A549 (cell line): ENCODE data around the gene TXNDC17. TPM values are rescaled to one million over a fixed set of nuclear protein-coding genes. Genes with fewer than 3 reads are reported as not detected.

Experiments used
- ATAC-seq, 2 experiments: fragments of 200-7000 bp in 1 of 2; fragments of >200 bp in 1 of 2; cut with Nextera tagmentation in 1 of 2; cut with Tn5 transposase in 1 of 2; 3 replicates each; pipeline versions ENCODE4 v1.8.0 to v1.9.1; 2018 to 2020; ENCODE audit warnings: mild to moderate bottlenecking in 1 of 2, moderate library complexity in 1 of 2
- CTCF ChIA-PET: fragments of 300-600 bp; sonication (Branson Sonifier 250); formaldehyde crosslinking; extraction: SDS; loops from one replicate; lab custom pipeline; 2021; ENCODE audit warnings: antibody characterized with exemption, inconsistent platforms; lab: Yijun Ruan, JAX
- POLR2A ChIA-PET: fragments of 350-600 bp; formaldehyde crosslinking; extraction: SDS; loops from one replicate; lab custom pipeline; 2021; ENCODE audit warnings: antibody characterized with exemption, inconsistent platforms; lab: Yijun Ruan, JAX
- DNase-seq, 2 experiments: peaks; one replicate each; pipeline versions ENCODE4 v3.0.0 to v3.0.0-alpha.2; 2011 to 2016; ENCODE audit warnings: low read depth in 1 of 2, low spot score in 1 of 2
- FAIRE-seq: peaks from 2 replicates; lab custom pipeline; 2011; peaks lifted over from hg19 to GRCh38; lab: Jason Lieb, UNC
- H3K27ac ChIP-seq, 2 experiments: fragments of >200 bp; sonication (Bioruptor Twin); formaldehyde crosslinking; 3 replicates each; pipeline ENCODE4 v1.5.1; 2016 to 2017
- H3K4me1 ChIP-seq: fragments of >200 bp; sonication (Bioruptor Twin); formaldehyde crosslinking; 3 replicates; pipeline ENCODE4 v1.6.1; 2016
- H3K4me2 ChIP-seq: fragments of >200 bp; sonication (Bioruptor Twin); formaldehyde crosslinking; 3 replicates; pipeline ENCODE4 v1.6.1; 2016
- H3K4me3 ChIP-seq: fragments of >200 bp; sonication (Bioruptor Twin); formaldehyde crosslinking; 3 replicates; pipeline ENCODE4 v1.5.1; 2016
- H3K9me3 ChIP-seq: fragments of >200 bp; sonication (Bioruptor Twin); formaldehyde crosslinking; 3 replicates; pipeline ENCODE4 v1.6.1; 2016
- CBX2 ChIP-seq: fragments of 200-600 bp; sonication (generic); IDR thresholded peaks from 2 replicates; pipeline ENCODE4 v1.6.1; 2016; ENCODE audit warnings: low read depth, mild to moderate bottlenecking, borderline replicate concordance
- CBX8 ChIP-seq: fragments of 200-600 bp; sonication (generic); IDR thresholded peaks from 2 replicates; pipeline ENCODE4 v1.6.1; 2016
- CHD2 ChIP-seq: fragments of 150-350 bp; IDR thresholded peaks from 2 replicates; pipeline ENCODE4 v1.6.1; 2014; ENCODE audit warnings: low read length; ENCODE audit not compliant: partially characterized antibody
- EHF ChIP-seq: fragments of 250-450 bp; sonication (Bioruptor Pico); IDR thresholded peaks from 2 replicates; pipeline ENCODE4 v1.5.0; 2020; ENCODE audit warnings: mild to moderate bottlenecking
- FOSL2 ChIP-seq, 2 experiments: fragments of 450-650 bp in 1 of 2; fragments of >200 bp in 1 of 2; sonication (Bioruptor Twin) in 1 of 2; formaldehyde crosslinking; IDR thresholded peaks; 2 replicates each; pipeline versions ENCODE4 v1.5.0 to v1.6.1; 2016 to 2020; ENCODE audit warnings: mild to moderate bottlenecking in 1 of 2, moderate library complexity in 1 of 2
- FOXS1 ChIP-seq: fragments of 250-450 bp; sonication (Bioruptor Pico); IDR thresholded peaks from 2 replicates; pipeline ENCODE4 v1.5.0; 2020; ENCODE audit warnings: mild to moderate bottlenecking, moderate library complexity
- GATA3 ChIP-seq: IDR thresholded peaks from 2 replicates; pipeline ENCODE4 v1.6.1; 2012; ENCODE audit warnings: borderline replicate concordance
- HOXA7 ChIP-seq: fragments of 250-450 bp; sonication (Bioruptor Pico); IDR thresholded peaks from 2 replicates; pipeline ENCODE4 v1.5.0; 2020; ENCODE audit warnings: mild to moderate bottlenecking, moderate library complexity
- HOXB13 ChIP-seq: fragments of 250-450 bp; sonication (Bioruptor Pico); IDR thresholded peaks from 2 replicates; pipeline ENCODE4 v1.5.0; 2020; ENCODE audit warnings: low read depth, mild to moderate bottlenecking, moderate library complexity
- JUN ChIP-seq, 2 experiments: fragments of >200 bp; sonication (Bioruptor Twin); formaldehyde crosslinking; IDR thresholded peaks; 2 replicates in 1 of 2; 3 replicates in 1 of 2; pipeline ENCODE4 v1.6.1; 2016 to 2017
- KDM1A ChIP-seq: fragments of 200-600 bp; sonication (generic); IDR thresholded peaks from 2 replicates; pipeline ENCODE4 v1.6.1; 2016; ENCODE audit warnings: low read depth, mild to moderate bottlenecking
- KDM5A ChIP-seq: fragments of 200-600 bp; sonication (generic); IDR thresholded peaks from 2 replicates; pipeline ENCODE4 v1.6.1; 2016; ENCODE audit warnings: antibody characterized with exemption, mild to moderate bottlenecking
- MYC ChIP-seq: IDR thresholded peaks from 2 replicates; pipeline ENCODE4 v1.6.1; 2012; ENCODE audit warnings: mild to moderate bottlenecking, inconsistent platforms, low read length, improper control_type of control experiment, borderline replicate concordance
- NFE2L2 ChIP-seq: fragments of 150-350 bp; conservative IDR thresholded peaks from 2 replicates; pipeline ENCODE4 v1.6.1; 2014; ENCODE audit warnings: low read length
- PHF8 ChIP-seq: fragments of 200-600 bp; sonication (generic); IDR thresholded peaks from 2 replicates; pipeline ENCODE4 v1.6.1; 2016; ENCODE audit warnings: low read depth, mild to moderate bottlenecking, antibody characterized with exemption, moderate library complexity, borderline replicate concordance
- POLR2AphosphoS2 ChIP-seq: conservative IDR thresholded peaks from 2 replicates; pipeline ENCODE4 v1.6.1; 2012; ENCODE audit warnings: low read length, improper control_type of control experiment, inconsistent platforms
- RAD21 ChIP-seq, 2 experiments: fragments of >200 bp in 1 of 2; sonication (Bioruptor Twin) in 1 of 2; formaldehyde crosslinking in 1 of 2; IDR thresholded peaks in 1 of 2; conservative IDR thresholded peaks in 1 of 2; 2 replicates in 1 of 2; 3 replicates in 1 of 2; pipeline ENCODE4 v1.6.1; 2012 to 2018; ENCODE audit warnings: inconsistent platforms in 1 of 2
- RARB ChIP-seq: fragments of 250-450 bp; sonication (Bioruptor Pico); IDR thresholded peaks from 2 replicates; pipeline ENCODE4 v1.8.0; 2021; ENCODE audit warnings: mild to moderate bottlenecking, moderate library complexity
- RCOR1 ChIP-seq: fragments of 150-350 bp; IDR thresholded peaks from 2 replicates; pipeline ENCODE4 v1.6.1; 2014; ENCODE audit warnings: antibody characterized with exemption, low read length, low read depth
- RFX5 ChIP-seq: fragments of 450-650 bp; IDR thresholded peaks from 2 replicates; pipeline ENCODE4 v1.7.1; 2014; ENCODE audit warnings: antibody characterized with exemption, mild to moderate bottlenecking, moderate library complexity
- SMC3 ChIP-seq: fragments of >200 bp; sonication (Bioruptor Twin); formaldehyde crosslinking; IDR thresholded peaks from 3 replicates; pipeline ENCODE4 v1.6.1; 2018; ENCODE audit warnings: inconsistent platforms
- TFCP2L1 ChIP-seq: fragments of 250-450 bp; sonication (Bioruptor Pico); IDR thresholded peaks from 2 replicates; pipeline ENCODE4 v1.5.0; 2021; ENCODE audit warnings: mild to moderate bottlenecking
- ZC3H11A ChIP-seq: fragments of 450-650 bp; IDR thresholded peaks from 2 replicates; pipeline ENCODE4 v1.6.1; 2014; ENCODE audit warnings: antibody characterized with exemption, mild to moderate bottlenecking
- ZFP36 ChIP-seq: fragments of 450-650 bp; IDR thresholded peaks from 2 replicates; pipeline ENCODE4 v1.6.1; 2014; ENCODE audit warnings: borderline replicate concordance; ENCODE audit not compliant: partially characterized antibody
- WGBS: methylation state at CpG from one replicate; pipeline ENCODE4 v1.1.6; 2017; ENCODE audit errors: missing lambda C conversion rate; 5-methylcytosine and 5-hydroxymethylcytosine counted together
- polyA plus RNA-seq, 4 experiments: library from polyadenylated mRNA; depleted of rRNA in 3 of 4; stranded (reverse); fragments of >200 nt; fragmentation: RNase III in 1 of 4; extraction: RNeasy Plus Mini Kit Qiagen cat#74134 plus additional on column Dnase treatment in 1 of 4; gene quantifications; 2 replicates in 3 of 4; 3 replicates in 1 of 4; pipeline ENCODE4 v1.2.3, GENCODE V29; 2011 to 2017
- TF ChIP-seq, protein P1 (sequence below): fragments of 250-450 bp; sonication (Bioruptor Pico); IDR thresholded peaks from 2 replicates; pipeline ENCODE4 v1.5.0; 2020; ENCODE audit warnings: low read depth, mild to moderate bottlenecking, moderate library complexity
- TF ChIP-seq, protein P2 (sequence below): IDR thresholded peaks from 2 replicates; pipeline ENCODE4 v1.6.1; 2012
- TF ChIP-seq, protein P3 (sequence below): fragments of >200 bp; sonication (Bioruptor Twin); formaldehyde crosslinking; IDR thresholded peaks from 3 replicates; pipeline ENCODE4 v1.6.1; 2016
- TF ChIP-seq, protein P4 (sequence below): fragments of >200 bp; sonication (Bioruptor Twin); formaldehyde crosslinking; IDR thresholded peaks from 3 replicates; pipeline ENCODE4 v1.5.1; 2016

The TXNDC17 gene
- polyA plus RNA-seq, 2 of the 4 experiments (the other 2 are of a cell fraction), result 572 to 621 TPM

DNA sequence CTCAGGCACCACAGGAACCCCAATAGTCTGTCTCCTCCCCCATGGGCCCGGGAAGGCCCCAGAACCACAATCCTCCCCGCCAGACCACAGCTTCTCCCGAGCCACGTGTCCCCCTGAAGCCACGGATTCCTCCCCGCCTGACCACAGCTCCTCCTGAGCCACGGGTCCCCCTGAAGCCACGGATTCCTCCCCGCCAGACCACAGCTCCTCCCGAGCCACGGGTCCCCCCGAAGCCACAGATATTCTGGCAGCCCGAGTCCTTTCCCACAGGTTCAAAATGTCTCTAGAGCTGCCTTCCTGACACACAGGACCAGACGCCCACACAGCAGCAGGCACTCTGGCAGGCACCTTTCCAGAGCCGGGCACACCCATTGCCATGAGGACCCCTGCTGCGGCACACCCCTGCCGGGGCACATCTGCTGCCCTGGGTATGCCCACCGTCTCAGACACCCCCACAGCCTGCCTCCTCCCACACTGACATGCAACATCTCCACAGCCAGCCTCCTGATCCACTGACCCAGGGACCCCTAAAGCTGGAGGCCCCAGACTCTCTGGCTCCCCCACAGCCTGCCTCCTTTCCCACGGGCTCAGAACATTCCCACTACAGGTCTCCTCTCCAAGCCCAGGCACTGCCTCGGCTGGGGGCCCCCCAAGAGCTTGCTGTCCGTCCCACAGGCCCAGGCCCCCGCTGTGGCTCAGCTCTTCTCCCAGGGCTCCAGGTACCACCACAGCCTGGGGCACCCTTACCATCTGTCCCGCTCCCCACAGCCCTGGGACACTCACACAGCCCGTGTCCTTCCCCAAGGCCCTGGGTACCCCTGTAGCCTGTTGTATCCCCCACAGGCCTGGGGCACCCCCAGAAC lies 2.6 kb upstream of the TXNDC17 start:
- Histone ChIP-seq H3K4me3 (no peak overlapping the region), H3K27ac (peak overlapping the region; percentile 94 to 97; a peak in 4 of 6 replicates), H3K4me2 (peak overlapping the region; percentile 87), H3K9me3 (no peaks in the 10 kb centered on the region), H3K4me1 (peaks cover 22% of the 10 kb centered on the region)
- TF ChIP-seq, protein P1, sequence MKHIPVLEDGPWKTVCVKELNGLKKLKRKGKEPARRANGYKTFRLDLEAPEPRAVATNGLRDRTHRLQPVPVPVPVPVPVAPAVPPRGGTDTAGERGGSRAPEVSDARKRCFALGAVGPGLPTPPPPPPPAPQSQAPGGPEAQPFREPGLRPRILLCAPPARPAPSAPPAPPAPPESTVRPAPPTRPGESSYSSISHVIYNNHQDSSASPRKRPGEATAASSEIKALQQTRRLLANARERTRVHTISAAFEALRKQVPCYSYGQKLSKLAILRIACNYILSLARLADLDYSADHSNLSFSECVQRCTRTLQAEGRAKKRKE (CRISPR knock-in tag), result no peak
- no peak for TF ChIP-seq SMC3
- no peak for TF ChIP-seq EHF (CRISPR knock-in tag)
- no peak for TF ChIP-seq HOXB13 (CRISPR knock-in tag)
- TF ChIP-seq RARB, result no peak
- no peak for TF ChIP-seq CBX8
- TF ChIP-seq RFX5, result no peak
- no peak for TF ChIP-seq FOXS1
- no peak for TF ChIP-seq HOXA7 (CRISPR knock-in tag)
- no peak for TF ChIP-seq POLR2AphosphoS2
- no peak for TF ChIP-seq CHD2
- TF ChIP-seq PHF8, result no peak
- no peak for TF ChIP-seq JUN (IDR thresholded peaks at IDR 0.05)
- TF ChIP-seq, protein P2, sequence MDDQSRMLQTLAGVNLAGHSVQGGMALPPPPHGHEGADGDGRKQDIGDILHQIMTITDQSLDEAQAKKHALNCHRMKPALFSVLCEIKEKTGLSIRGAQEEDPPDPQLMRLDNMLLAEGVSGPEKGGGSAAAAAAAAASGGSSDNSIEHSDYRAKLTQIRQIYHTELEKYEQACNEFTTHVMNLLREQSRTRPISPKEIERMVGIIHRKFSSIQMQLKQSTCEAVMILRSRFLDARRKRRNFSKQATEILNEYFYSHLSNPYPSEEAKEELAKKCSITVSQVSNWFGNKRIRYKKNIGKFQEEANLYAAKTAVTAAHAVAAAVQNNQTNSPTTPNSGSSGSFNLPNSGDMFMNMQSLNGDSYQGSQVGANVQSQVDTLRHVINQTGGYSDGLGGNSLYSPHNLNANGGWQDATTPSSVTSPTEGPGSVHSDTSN, result no peak
- CTCF ChIA-PET, result interaction anchor here (0.8 to 4.2 kb wide), 7 partner anchors 9 to 383 kb away, joined by 3 to 24 read pairs (median 5); no protein-coding TSS in a partner anchor
- POLR2A ChIA-PET, result no interaction called here
- no peak for FAIRE-seq
- WGBS, result 87% methylated on average over 23 of the region's 24 CpGs
- DNase-seq, result no peak
- ATAC-seq, result no peak

DNA sequence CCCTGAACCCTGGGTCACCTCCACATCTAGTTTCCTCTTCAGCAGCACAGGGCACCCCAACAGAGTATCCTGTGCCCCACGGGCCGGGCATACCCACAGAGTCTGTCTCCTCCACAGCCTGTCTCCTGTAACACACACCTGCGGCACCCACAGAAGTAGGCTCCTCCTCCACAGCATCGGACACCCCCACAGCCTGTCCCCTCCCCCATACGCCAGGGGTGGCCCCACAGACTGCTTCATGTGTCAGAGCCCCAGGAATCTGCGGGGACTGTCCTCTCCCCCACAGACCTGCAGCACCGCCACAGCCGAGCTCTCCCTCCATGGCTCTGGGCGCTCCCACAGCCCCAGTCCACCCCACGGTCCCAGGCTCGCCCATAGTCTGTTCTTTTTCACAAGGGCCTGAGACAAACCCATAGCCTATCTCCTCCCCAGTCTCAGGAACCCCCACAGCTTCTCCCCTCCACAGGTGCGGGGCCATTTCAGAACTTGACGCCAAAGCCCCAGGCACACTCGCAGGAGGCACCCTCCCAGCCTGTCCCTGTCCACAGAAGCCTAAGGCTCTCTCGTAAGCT lies 1.8 kb upstream of the TXNDC17 start:
- DNase-seq (no peak), ATAC-seq (no peak), FAIRE-seq (no peak)
- H3K4me3 ChIP-seq, result peak overlapping the region; percentile 81
- ChIA-PET CTCF (interaction anchor here (0.7 to 4.2 kb wide), 6 partner anchors 9 to 1200 kb away, joined by 3 to 24 read pairs (median 4); partner anchors contain the start of gene C1QBP), POLR2A (interaction anchor here (1.1 to 1.3 kb wide), 3 partner anchors 116 to 176 kb away, joined by 3 to 6 read pairs (median 3); no protein-coding TSS in a partner anchor)
- H3K4me1 ChIP-seq, result peaks cover 22% of the 10 kb centered on the region
- H3K27ac ChIP-seq, result peak overlapping the region; percentile 94 to 97
- WGBS, result 75% methylated on average over 14 of the region's 15 CpGs
- peak overlapping the region; percentile 87 for H3K4me2 ChIP-seq
- no peaks in the 10 kb centered on the region for H3K9me3 ChIP-seq
- TF ChIP-seq GATA3, result no peak
- no peak for TF ChIP-seq ZC3H11A
- no peak for TF ChIP-seq TFCP2L1 (CRISPR knock-in tag)
- TF ChIP-seq RCOR1, result no peak
- no peak for TF ChIP-seq RARB
- no peak for TF ChIP-seq HOXA7 (CRISPR knock-in tag)
- no peak for TF ChIP-seq MYC
- TF ChIP-seq ZFP36, result no peak
- TF ChIP-seq, protein P3, sequence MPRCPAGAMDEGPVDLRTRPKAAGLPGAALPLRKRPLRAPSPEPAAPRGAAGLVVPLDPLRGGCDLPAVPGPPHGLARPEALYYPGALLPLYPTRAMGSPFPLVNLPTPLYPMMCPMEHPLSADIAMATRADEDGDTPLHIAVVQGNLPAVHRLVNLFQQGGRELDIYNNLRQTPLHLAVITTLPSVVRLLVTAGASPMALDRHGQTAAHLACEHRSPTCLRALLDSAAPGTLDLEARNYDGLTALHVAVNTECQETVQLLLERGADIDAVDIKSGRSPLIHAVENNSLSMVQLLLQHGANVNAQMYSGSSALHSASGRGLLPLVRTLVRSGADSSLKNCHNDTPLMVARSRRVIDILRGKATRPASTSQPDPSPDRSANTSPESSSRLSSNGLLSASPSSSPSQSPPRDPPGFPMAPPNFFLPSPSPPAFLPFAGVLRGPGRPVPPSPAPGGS, result no peak
- TF ChIP-seq KDM1A, result no peak
- TF ChIP-seq FOSL2 (IDR thresholded peaks at IDR 0.05), result no peak
- TF ChIP-seq FOSL2 (CRISPR knock-in tag; IDR thresholded peaks at IDR 0.05), result no peak
- TF ChIP-seq PHF8, result no peak
- TF ChIP-seq, protein P4, sequence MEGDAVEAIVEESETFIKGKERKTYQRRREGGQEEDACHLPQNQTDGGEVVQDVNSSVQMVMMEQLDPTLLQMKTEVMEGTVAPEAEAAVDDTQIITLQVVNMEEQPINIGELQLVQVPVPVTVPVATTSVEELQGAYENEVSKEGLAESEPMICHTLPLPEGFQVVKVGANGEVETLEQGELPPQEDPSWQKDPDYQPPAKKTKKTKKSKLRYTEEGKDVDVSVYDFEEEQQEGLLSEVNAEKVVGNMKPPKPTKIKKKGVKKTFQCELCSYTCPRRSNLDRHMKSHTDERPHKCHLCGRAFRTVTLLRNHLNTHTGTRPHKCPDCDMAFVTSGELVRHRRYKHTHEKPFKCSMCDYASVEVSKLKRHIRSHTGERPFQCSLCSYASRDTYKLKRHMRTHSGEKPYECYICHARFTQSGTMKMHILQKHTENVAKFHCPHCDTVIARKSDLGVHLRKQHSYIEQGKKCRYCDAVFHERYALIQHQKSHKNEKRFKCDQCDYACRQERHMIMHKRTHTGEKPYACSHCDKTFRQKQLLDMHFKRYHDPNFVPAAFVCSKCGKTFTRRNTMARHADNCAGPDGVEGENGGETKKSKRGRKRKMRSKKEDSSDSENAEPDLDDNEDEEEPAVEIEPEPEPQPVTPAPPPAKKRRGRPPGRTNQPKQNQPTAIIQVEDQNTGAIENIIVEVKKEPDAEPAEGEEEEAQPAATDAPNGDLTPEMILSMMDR, result no peak
- TF ChIP-seq RAD21 (conservative IDR thresholded peaks at IDR 0.05 in 1 of 2, IDR thresholded peaks at IDR 0.05 in 1 of 2), result no peak
- TF ChIP-seq NFE2L2, result no peak
- TF ChIP-seq KDM5A, result no peak
- TF ChIP-seq, protein P2, result no peak
- no peak for TF ChIP-seq CBX2
